Measurements from ENCODE around the gene HSPBAP1.

The HSPBAP1 gene

DNA sequence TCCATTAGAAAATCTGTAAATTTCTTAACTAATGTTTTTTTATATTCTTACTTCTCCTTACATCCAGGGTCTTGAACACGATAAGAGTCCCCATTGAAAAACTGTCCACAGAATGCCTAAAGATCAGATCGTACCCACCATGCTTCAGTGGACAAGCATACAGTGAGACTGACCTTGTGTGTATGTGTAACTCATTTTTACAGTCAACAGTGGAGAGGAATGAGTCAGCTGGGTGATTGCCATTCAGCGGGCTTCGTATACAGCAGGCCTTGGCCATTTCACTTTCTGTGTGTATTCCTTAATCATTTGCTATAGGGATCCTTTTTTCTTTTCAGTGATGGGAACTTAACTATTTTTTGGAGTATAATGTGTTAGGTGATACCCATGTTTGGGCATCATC is 102.4 kb downstream of the HSPBAP1 start:
- no peak overlapping the region for H3K27ac ChIP-seq (ENCODE audit: insufficient read depth in 1 of 2, low read depth in 1 of 2, low read length in 2 of 2, poor library complexity in 1 of 2, severe bottlenecking in 2 of 2)
- H3K36me3 ChIP-seq (ENCODE audit: control insufficient read depth in 4 of 4, insufficient read depth in 4 of 4, low read length in 3 of 4): peaks cover 15 to 64% (median 43%) of the 10 kb centered on the region in 4 experiments
- ChIA-PET CTCF (no interaction called here), POLR2A (no interaction called here)
- no peaks in the 10 kb centered on the region for H3K27me3 ChIP-seq (replicated peaks in 2 of 5; ENCODE audit: control insufficient read depth in 4 of 5, insufficient read depth in 5 of 5, low read length in 4 of 5)
- DNase-seq: no peak
- H3K4me3 ChIP-seq (ENCODE audit: control insufficient read depth in 1 of 7, extremely low read depth in 1 of 7, insufficient read depth in 4 of 7, low read depth in 2 of 7, low read length in 6 of 7): no peak overlapping the region
- WGBS (ENCODE audit: insufficient coverage): 100% methylated on average over 2 of the region's 4 CpGs
- no peaks in the 10 kb centered on the region for H3K9me3 ChIP-seq (ENCODE audit: control extremely low read depth in 1 of 5, control insufficient read depth in 4 of 5, insufficient read depth in 2 of 5, low read depth in 1 of 5, low read length in 4 of 5)
- peaks cover 0 to 3% (median 0%) of the 10 kb centered on the region in 4 experiments for H3K4me1 ChIP-seq (ENCODE audit: control extremely low read depth in 1 of 4, control insufficient read depth in 4 of 4, insufficient read depth in 4 of 4, low read length in 3 of 4)

DNA sequence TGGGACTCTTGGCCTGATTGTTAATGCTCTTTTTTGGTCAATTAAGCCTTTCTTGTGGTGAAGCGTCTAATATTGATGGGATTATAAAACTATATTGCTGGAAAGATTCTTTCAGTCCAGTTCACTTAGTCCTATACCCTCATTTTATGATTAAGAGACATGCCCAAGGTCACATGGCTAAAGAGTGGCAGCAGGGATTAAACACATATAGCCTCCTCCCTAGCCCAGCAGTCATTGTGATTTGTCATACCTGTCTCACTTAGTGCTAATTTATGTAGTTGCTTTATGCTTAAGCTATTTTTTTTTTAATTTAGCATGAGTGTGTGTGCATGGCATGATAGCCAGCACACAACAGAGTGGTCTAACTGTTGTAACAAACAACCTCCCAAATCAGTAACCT is 103.5 kb downstream of the HSPBAP1 start:
- no CpG with 5 or more reads among the region's 1 CpG for whole genome bisulfite sequencing (ENCODE audit: insufficient coverage)

More for the DNA sequence above, 103.5 kb downstream of the HSPBAP1 start:
- ChIA-PET POLR2A (no interaction called here), CTCF (interaction anchor here (1.0 kb wide), 1 partner anchor 11 kb away, joined by 3 read pairs; no protein-coding TSS in a partner anchor)
- Histone ChIP-seq H3K27ac (ENCODE audit: insufficient read depth in 1 of 2, low read depth in 1 of 2, low read length in 2 of 2, poor library complexity in 1 of 2, severe bottlenecking in 2 of 2) (no peak overlapping the region), H3K27me3 (replicated peaks in 2 of 5; ENCODE audit: control insufficient read depth in 4 of 5, insufficient read depth in 5 of 5, low read length in 4 of 5) (no peaks in the 10 kb centered on the region), H3K4me1 (ENCODE audit: control extremely low read depth in 1 of 4, control insufficient read depth in 4 of 4, insufficient read depth in 4 of 4, low read length in 3 of 4) (peaks cover 0 to 3% (median 0%) of the 10 kb centered on the region in 4 experiments), H3K9me3 (ENCODE audit: control extremely low read depth in 1 of 5, control insufficient read depth in 4 of 5, insufficient read depth in 2 of 5, low read depth in 1 of 5, low read length in 4 of 5) (no peaks in the 10 kb centered on the region), H3K36me3 (ENCODE audit: control insufficient read depth in 4 of 4, insufficient read depth in 4 of 4, low read length in 3 of 4) (peaks cover 15 to 60% (median 40%) of the 10 kb centered on the region in 4 experiments), H3K4me3 (ENCODE audit: control insufficient read depth in 1 of 7, extremely low read depth in 1 of 7, insufficient read depth in 4 of 7, low read depth in 2 of 7, low read length in 6 of 7) (no peak overlapping the region)
- DNase-seq: no peak
